Activated naive CD8-positive, alpha-beta T cell (primary cell): ENCODE measurements around the gene MSMB.
A peak's percentile ranks its signal among the peaks of the same experiment; 100 is the strongest.
"Not testable (repeated sequence)": the region's sequence is repeated elsewhere in the genome, so short reads cannot be mapped to it uniquely, and the experiment has no call there.

ENCODE experiments used
- H3K27ac Mint-ChIP-seq: one replicate; pipeline ENCODE4 v1.8.0; 2021; ENCODE audit warnings: mixed read lengths
- H3K27me3 Mint-ChIP-seq: one replicate; pipeline ENCODE4 v1.8.0; 2021; ENCODE audit warnings: mixed read lengths
- H3K36me3 Mint-ChIP-seq: one replicate; pipeline ENCODE4 v1.8.0; 2021; ENCODE audit warnings: mixed read lengths
- H3K4me1 Mint-ChIP-seq: one replicate; pipeline ENCODE4 v1.8.0; 2021; ENCODE audit warnings: low read depth, mixed read lengths
- H3K4me3 Mint-ChIP-seq: one replicate; pipeline ENCODE4 v1.8.0; 2021; ENCODE audit warnings: mild to moderate bottlenecking, mixed read lengths
- H3K9me3 Mint-ChIP-seq: one replicate; pipeline ENCODE4 v1.8.0; 2021; ENCODE audit warnings: low read depth, mixed read lengths

Gene MSMB

DNA sequence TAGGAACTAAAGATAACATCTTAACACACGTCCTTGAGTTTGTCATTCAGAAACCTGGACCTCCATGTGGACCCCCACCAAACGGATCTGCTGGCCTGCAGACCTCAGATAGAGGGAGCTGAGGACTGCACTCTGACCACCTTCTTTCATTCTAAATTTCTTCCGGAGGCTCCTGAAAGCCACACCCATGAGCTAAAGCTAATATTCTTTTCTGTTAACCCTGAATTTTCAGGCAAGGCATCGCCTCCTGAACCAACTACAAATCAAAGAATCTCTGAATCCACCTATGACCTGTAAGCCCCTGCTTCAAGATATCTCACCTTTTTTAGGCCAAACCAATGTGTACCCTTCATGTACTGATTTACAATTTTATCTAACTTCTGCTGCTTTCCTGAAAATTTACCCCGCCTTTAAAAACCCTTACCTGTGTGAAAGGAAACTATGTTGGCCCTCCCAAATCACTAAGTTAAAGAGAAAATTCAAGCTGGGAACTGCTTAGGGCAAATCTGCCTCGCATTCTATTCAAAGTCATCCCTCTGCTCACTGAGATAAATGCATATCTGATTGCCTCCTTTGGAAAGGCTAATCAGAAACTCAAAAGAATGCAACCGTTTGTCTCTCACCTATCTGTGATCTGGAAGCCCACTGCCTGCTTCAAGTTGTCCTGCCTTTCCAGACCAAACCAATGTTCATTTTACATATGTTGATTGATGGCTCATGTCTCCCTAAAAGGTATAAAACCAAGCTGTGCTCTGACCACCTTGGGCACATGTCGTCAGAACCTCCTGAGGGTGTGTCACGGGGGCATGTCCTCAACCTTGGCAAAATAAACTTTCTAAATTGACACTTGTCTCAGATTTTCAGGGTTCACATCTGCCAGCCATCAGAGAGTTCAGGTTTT lies 7.7 kb upstream of the MSMB start:
- H3K27me3 Mint-ChIP-seq: no peaks in the 10 kb centered on the region
- no peak overlapping the region for H3K4me3 Mint-ChIP-seq
- H3K4me1 Mint-ChIP-seq: peaks cover 10% of the 10 kb centered on the region
- H3K36me3 Mint-ChIP-seq: peaks cover 6% of the 10 kb centered on the region
- H3K9me3 Mint-ChIP-seq: peaks cover 8% of the 10 kb centered on the region
- no peak overlapping the region for H3K27ac Mint-ChIP-seq

DNA sequence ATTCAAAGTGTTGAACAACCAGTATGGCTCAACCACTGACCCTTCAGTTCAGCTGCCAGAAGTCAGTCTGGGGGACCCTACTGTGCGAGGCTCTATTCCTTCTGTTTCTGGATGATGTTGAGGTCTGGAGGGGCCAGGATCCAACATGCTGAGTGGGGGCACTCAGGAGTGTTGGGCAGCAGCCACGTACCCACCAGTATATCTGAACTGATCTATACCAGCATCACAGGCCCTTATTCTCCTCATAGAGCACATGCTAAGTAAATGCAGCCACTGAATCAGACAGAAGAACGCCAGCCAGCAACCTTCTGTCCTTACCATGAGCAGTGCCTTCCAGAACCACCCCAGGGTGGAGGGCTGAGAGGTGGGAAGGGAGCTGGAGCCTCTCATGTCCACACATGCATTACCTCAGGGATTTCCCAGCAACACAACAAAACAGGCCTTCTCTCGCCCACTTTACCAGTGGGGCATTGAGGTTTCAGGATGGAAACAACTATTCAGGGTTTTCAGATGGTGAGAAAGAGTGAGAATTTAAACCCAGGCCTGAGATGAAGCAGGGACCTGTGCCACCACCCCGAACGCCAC lies 6.8 kb upstream of the MSMB start:
- peaks cover 8% of the 10 kb centered on the region for H3K9me3 Mint-ChIP-seq
- H3K4me3 Mint-ChIP-seq: no peak overlapping the region
- H3K36me3 Mint-ChIP-seq: peaks cover 6% of the 10 kb centered on the region
- H3K27me3 Mint-ChIP-seq: no peaks in the 10 kb centered on the region
- peaks cover 10% of the 10 kb centered on the region for H3K4me1 Mint-ChIP-seq
- no peak overlapping the region for H3K27ac Mint-ChIP-seq

DNA sequence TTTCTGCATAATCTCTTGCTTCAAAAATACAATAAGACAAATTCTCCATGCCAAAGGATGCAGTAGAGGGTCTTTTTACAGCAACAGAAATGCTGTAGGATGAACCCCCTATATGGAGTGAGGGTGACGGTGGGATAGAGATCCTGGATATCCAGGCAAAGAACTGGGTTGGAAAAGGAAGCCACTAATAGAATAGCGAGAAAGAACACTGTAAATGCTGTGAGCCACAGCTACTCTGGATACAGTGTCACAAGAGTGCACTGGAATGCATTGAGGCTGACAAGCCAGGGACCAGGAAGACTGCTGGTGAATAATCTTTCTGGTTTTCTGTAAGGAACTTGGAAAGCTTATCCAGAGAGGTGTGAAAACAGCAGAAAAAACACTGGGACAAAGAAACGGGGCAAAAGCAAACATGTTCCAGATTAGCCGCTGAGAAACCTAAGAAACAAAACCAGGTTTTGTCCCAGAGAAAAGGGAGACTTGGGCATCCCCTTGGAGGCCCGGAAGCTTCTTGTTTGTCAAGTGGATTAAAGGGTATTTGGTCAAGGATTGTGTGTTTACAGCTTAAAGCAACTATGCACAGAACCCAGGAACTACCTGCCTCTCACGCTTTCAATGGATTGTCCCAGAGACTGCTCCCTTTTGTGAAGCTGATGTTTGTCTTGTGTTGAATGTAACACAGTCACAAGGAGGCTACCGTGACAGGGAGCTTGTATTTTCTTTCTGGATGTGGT lies 6.2 kb upstream of the MSMB start:
- peaks cover 10% of the 10 kb centered on the region for H3K4me1 Mint-ChIP-seq
- peaks cover 5% of the 10 kb centered on the region for H3K9me3 Mint-ChIP-seq
- H3K36me3 Mint-ChIP-seq: peaks cover 3% of the 10 kb centered on the region
- no peak overlapping the region for H3K27ac Mint-ChIP-seq
- no peak overlapping the region for H3K4me3 Mint-ChIP-seq
- H3K27me3 Mint-ChIP-seq: no peaks in the 10 kb centered on the region

DNA sequence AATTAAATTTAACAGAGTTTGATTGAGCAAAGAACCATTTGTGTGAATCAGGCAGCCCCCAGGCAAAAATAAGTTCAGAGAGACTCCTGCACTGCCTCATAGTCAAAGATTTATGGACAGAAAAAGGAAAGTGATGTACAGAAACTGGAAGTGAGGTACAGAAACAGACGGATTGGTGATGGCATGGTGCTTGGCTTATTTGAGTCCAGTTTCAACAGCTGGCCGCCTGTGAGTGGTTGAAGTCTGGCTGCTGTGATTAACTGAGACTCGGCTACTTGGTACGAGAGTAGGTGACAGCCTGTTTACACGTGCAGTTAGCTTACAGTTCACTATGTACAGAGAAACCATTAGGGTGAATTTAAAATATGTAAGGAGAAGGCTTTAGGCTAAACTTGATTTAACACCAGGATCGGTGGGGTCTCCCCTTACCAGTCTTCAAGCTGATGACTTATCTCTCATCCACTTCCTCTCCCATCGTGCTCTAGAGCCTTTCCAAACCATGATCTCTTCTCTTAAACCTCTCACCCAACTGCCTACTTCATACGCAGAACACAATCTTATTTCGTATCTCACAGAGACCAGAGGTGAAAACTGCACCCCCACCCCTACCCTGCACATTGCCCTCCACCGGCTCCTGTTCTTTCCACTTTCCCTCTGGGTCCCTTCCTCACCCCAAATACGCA lies 5.0 kb upstream of the MSMB start:
- no peaks in the 10 kb centered on the region for H3K9me3 Mint-ChIP-seq
- H3K36me3 Mint-ChIP-seq: no peaks in the 10 kb centered on the region
- no peaks in the 10 kb centered on the region for H3K27me3 Mint-ChIP-seq
- no peak overlapping the region for H3K4me3 Mint-ChIP-seq
- no peak overlapping the region for H3K27ac Mint-ChIP-seq
- peaks cover 10% of the 10 kb centered on the region for H3K4me1 Mint-ChIP-seq

DNA sequence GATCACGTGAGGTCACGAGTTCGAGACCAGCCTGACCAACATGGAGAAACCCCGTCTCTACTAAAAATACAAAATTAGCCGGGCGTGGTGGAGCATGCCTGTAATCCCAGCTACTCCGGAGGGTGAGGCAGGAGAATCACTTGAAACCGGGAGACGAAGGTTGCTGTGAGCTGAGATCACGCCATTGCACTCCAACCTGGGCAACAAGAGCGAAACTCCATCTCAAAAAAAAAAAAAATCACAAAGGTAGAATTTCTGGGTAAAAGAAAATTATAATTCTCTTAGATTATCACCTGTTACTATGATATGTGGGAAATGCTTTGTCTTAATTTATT lies 3.4 kb upstream of the MSMB start:
- not testable (repeated sequence) for H3K36me3 Mint-ChIP-seq, H3K27ac Mint-ChIP-seq, H3K27me3 Mint-ChIP-seq, H3K4me3 Mint-ChIP-seq, H3K9me3 Mint-ChIP-seq, H3K4me1 Mint-ChIP-seq

DNA sequence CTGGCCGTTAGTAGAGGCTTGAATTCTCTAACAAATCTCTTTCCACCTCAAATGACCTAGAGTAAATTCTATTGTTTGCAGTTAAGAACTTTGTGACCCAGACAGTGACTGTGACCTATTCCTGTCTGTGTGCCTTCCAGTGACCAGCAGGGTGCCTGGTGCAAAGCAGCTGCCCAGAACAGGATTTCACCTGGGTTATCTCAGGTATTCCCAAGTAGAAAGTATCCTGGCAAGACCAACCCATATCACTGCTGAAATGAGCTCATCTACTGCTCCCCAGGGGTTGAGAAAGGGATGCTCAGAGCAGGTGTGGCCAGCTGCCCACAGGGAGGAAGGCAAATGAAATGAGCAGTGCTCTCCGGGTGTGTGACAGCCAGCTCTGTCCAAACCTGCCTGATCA lies 2.1 kb upstream of the MSMB start:
- Mint-ChIP-seq H3K9me3 (no peaks in the 10 kb centered on the region), H3K27me3 (no peaks in the 10 kb centered on the region), H3K4me3 (no peak overlapping the region), H3K27ac (no peak overlapping the region), H3K36me3 (no peaks in the 10 kb centered on the region), H3K4me1 (peaks cover 4% of the 10 kb centered on the region)

DNA sequence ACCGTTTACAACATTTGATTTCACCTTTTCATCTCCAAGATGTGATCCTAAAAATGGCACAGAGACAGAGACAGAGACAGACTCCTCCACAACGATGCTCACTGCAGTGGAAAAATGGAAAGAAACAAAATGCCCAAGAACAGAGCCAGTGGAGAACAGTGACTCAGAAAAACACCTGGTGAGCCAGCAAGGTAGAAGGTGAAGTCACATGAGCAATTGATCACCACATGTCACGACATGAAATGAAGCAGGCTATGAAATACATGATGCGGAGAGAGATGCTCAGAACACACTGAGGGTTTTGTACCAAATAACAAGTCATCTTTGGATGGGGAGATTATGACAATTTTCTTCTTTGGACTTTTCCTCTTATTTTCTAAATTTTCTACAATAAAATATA lies 3.5 kb downstream of the MSMB start:
- H3K4me1 Mint-ChIP-seq: no peaks in the 10 kb centered on the region
- H3K27ac Mint-ChIP-seq: no peak overlapping the region
- no peaks in the 10 kb centered on the region for H3K36me3 Mint-ChIP-seq
- H3K9me3 Mint-ChIP-seq: no peaks in the 10 kb centered on the region
- no peaks in the 10 kb centered on the region for H3K27me3 Mint-ChIP-seq
- no peak overlapping the region for H3K4me3 Mint-ChIP-seq

DNA sequence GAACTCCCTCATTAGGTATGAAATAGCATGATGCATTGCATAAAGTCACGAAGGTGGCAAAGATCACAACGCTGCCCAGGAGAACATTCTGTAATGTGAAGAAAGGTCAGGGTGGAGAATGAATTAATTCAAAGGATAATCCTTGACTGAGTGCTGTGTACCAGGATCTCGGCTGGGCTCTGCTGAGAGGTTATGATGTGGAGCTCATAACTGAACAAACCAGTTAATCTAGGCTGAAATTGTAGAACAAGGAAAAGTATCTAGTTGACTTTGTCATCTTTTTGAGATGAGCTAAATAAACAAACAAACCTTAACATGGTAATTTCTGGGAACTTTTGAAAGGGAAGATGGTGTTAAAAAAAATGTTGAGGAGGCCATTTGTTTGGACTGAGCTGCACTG lies 6.1 kb downstream of the MSMB start:
- no peaks in the 10 kb centered on the region for H3K9me3 Mint-ChIP-seq
- H3K36me3 Mint-ChIP-seq: no peaks in the 10 kb centered on the region
- no peak overlapping the region for H3K27ac Mint-ChIP-seq
- H3K27me3 Mint-ChIP-seq: peaks cover 2% of the 10 kb centered on the region
- H3K4me1 Mint-ChIP-seq: no peaks in the 10 kb centered on the region
- H3K4me3 Mint-ChIP-seq: no peak overlapping the region

DNA sequence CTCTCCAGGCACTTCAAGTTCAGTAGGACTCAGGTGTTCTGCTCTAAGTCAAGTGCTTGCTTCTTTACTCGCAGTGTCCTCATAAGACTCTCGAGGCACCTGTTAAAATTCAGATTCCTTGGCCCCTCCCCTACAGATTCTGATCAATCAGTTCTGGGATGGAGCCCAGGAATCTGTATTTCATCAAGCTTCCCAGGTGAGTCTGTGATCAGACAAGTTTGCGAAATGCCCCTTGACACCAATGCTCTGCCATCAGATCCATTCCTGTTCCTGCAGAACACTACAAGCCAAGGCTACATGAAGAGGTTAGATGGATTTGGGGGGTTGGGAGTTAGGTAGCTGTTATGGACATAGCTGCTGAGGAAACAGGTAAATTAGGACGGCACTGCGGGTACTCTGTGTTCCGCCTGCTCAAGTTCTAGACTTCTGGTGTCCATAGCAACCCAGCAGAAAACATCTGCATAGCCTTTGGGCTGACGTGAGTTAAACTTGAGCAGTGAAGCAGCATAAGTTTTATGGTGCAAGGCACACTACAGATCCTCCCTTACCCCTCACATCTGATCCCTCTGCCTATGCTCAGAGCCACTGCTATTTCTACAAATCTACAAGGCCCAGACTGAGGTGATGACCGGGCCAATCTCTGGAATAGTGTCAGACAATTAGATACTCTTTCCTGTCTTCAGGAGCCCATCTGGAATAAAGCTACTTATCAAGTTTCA lies 8.8 kb downstream of the MSMB start:
- Mint-ChIP-seq H3K27me3 (peaks cover 2% of the 10 kb centered on the region), H3K36me3 (no peaks in the 10 kb centered on the region), H3K4me1 (no peaks in the 10 kb centered on the region), H3K4me3 (no peak overlapping the region), H3K27ac (no peak overlapping the region), H3K9me3 (no peaks in the 10 kb centered on the region)

DNA sequence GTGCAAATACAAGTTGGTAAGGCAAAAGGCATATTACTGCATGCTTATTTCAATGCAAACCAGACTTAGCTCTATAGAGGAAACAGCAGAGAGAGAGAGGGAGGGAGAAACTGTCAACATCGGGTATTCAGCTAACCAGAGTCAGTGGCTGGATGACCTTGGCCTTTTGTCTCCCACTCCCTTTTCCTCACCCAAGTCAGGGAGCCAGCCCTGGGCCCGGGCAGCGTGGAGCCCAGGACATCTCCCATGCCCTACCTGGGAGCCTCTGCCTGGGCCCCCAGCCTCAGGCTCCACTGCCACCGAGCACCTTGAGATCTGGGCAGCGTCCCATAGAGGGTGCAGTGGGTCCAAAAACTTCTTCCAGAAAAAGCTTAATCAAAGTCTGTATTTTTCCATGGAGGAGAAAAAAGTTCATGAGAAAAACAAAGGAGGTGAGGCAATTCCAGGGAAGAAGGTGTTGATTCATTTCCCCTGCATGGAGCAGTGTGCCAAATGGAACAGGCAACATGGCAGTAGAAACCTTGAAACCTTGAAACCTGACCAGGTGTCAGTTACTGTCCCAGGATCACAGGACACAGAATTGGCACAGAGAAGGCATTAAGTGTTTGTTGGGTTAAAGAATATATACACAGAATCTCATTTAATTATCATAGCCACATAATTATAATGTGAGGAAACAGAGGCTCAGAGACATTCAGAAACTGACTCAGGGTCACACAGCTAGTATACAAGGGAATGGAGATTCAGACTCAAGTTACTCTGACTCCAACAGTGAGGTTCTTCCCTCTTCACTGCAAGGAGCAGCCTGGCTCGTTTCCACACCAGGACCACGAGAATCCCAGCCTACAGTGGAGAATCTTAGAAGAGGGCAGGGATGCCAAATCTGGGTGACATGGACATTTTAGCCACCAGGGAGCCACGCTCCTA lies 9.9 kb downstream of the MSMB start:
- Mint-ChIP-seq H3K4me3 (no peak overlapping the region), H3K4me1 (peaks cover 2% of the 10 kb centered on the region), H3K27ac (no peak overlapping the region), H3K9me3 (no peaks in the 10 kb centered on the region), H3K27me3 (peaks cover 2% of the 10 kb centered on the region), H3K36me3 (no peaks in the 10 kb centered on the region)

DNA sequence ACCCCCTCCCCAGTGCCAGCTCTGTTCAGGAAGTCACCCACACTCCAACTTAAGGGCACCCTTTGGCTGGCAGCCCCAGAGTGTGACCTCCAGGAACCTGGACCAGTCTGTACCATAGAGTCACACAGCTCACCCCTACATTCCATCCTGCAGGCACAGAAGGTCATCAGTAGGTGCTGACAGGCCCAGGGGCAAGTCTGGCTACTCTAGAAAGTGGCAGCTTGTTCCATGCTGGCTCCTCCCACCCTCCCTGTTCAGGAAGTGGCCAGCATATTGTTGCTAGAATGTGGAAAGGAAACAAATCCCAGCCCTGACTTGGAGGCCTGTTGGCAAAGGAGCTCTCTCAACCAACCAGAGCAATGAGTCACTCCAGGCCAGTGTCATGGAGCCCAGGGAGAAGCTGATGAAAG lies 12.5 kb downstream of the MSMB start:
- Mint-ChIP-seq H3K9me3 (no peaks in the 10 kb centered on the region), H3K27ac (no peak overlapping the region), H3K4me3 (no peak overlapping the region), H3K27me3 (peaks cover 2% of the 10 kb centered on the region), H3K36me3 (no peaks in the 10 kb centered on the region), H3K4me1 (peaks cover 18% of the 10 kb centered on the region)

DNA sequence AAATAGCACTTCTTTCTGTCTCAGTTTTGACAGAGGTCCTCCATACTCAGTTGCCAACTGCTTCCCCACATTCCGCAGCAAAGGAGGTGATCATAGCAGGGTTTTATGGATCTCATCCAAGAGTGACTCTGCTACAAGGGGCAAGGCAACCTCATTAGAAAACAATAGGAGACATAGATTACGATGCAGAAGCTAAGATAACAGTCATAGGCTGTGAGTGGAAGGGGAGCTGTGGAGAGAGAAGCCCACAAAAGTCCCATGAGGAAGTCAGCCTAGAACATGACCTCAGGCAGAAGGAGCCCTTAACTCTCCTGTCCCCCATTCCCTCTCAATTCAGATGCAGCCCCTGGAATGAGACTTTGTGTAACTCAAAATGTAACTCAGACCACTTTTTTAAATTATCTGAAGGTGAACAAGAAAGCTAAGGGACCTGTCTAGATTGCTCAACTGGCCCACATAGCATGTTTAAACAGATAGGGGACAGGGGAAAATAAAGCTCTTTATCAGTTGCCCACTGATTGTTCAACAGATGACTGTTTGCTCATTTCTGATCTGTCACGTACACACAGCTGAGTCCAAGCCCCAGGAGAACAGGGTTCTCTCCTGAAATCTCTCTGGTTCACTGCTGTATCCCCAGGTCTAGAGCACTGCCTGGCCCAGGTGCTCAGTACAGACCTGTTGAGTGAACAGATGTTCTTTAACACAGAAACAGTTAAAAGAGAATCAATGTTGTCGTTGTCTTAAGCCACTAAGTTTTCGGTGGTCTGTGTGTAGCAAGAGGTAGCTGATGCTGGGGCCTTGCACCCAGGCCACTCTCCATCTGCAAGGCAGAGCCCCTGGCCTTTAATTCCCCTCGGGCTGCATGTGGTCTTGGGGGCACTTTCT lies 14.2 kb downstream of the MSMB start:
- Mint-ChIP-seq H3K27ac (peak overlapping the region; percentile 81), H3K4me3 (peak overlapping the region; percentile 30), H3K4me1 (peaks cover 34% of the 10 kb centered on the region), H3K9me3 (no peaks in the 10 kb centered on the region), H3K36me3 (no peaks in the 10 kb centered on the region), H3K27me3 (peaks cover 2% of the 10 kb centered on the region)
